ENCODE results near the gene MS4A2. TPM values are rescaled to one million over a fixed set of nuclear protein-coding genes. Genes with fewer than 3 reads are reported as not detected.

MS4A2 gene
- polyA plus RNA-seq, 1 experiment: not detected

GRCh38 chr11:60085909-60086308 lies 2.6 kb upstream of the MS4A2 start:
- no peak for DNase-seq (ENCODE audit: low read depth, low spot score)
- Histone ChIP-seq H3K27me3 (ENCODE audit: control insufficient read depth, insufficient read depth, low read length) (no peaks in the 10 kb centered on the region), H3K4me3 (ENCODE audit: low read depth, low read length) (no peak overlapping the region), H3K9me3 (ENCODE audit: control insufficient read depth, insufficient read depth, low read length) (peaks cover 6% of the 10 kb centered on the region; the same call in 1 of the 2 replicates), H3K27ac (ENCODE audit: low read depth, low read length) (no peak overlapping the region)
- no peak for TF ChIP-seq CTCF (IDR thresholded peaks at IDR 0.05; ENCODE audit: low read depth, low read length)
- POLR2A ChIA-PET: no interaction called here
- CTCF ChIA-PET: no interaction called here

- DNase-seq (ENCODE audit: low read depth, low spot score): no peak
- POLR2A ChIA-PET: no interaction called here
- Histone ChIP-seq H3K9me3 (ENCODE audit: control insufficient read depth, insufficient read depth, low read length) (peaks cover 6% of the 10 kb centered on the region; the same call in 1 of the 2 replicates), H3K4me3 (ENCODE audit: low read depth, low read length) (no peak overlapping the region), H3K27me3 (ENCODE audit: control insufficient read depth, insufficient read depth, low read length) (no peaks in the 10 kb centered on the region), H3K27ac (ENCODE audit: low read depth, low read length) (no peak overlapping the region)
- TF ChIP-seq CTCF (IDR thresholded peaks at IDR 0.05; ENCODE audit: low read depth, low read length): no peak
- CTCF ChIA-PET: no interaction called here
Observed at GRCh38 chr11:60087239-60087638, 1.2 kb upstream of the MS4A2 start.

- H3K4me3 ChIP-seq (ENCODE audit: low read depth, low read length): no peak overlapping the region
- TF ChIP-seq CTCF (IDR thresholded peaks at IDR 0.05; ENCODE audit: low read depth, low read length): no peak
- ChIA-PET POLR2A (no interaction called here), CTCF (no interaction called here)
- H3K27me3 ChIP-seq (ENCODE audit: control insufficient read depth, insufficient read depth, low read length): no peaks in the 10 kb centered on the region
- DNase-seq (ENCODE audit: low read depth, low spot score): no peak
- H3K27ac ChIP-seq (ENCODE audit: low read depth, low read length): no peak overlapping the region
- peaks cover 12% of the 10 kb centered on the region for H3K9me3 ChIP-seq (ENCODE audit: control insufficient read depth, insufficient read depth, low read length)
Observed at GRCh38 chr11:60095477-60096120, 7.1 kb downstream of the MS4A2 start.

GRCh38 chr11:60097189-60097588 lies 8.7 kb downstream of the MS4A2 start:
- ChIA-PET CTCF (no interaction called here), POLR2A (no interaction called here)
- no peak overlapping the region for H3K27ac ChIP-seq (ENCODE audit: low read depth, low read length)
- no peak for TF ChIP-seq CTCF (IDR thresholded peaks at IDR 0.05; ENCODE audit: low read depth, low read length)
- H3K4me3 ChIP-seq (ENCODE audit: low read depth, low read length): no peak overlapping the region
- no peak for DNase-seq (ENCODE audit: low read depth, low spot score)
- no peaks in the 10 kb centered on the region for H3K27me3 ChIP-seq (ENCODE audit: control insufficient read depth, insufficient read depth, low read length)
- H3K9me3 ChIP-seq (ENCODE audit: control insufficient read depth, insufficient read depth, low read length): peaks cover 12% of the 10 kb centered on the region

GRCh38 chr11:60098508-60098907 lies 10.0 kb downstream of the MS4A2 start:
- Histone ChIP-seq H3K4me3 (ENCODE audit: low read depth, low read length) (no peak overlapping the region), H3K27me3 (ENCODE audit: control insufficient read depth, insufficient read depth, low read length) (no peaks in the 10 kb centered on the region), H3K9me3 (ENCODE audit: control insufficient read depth, insufficient read depth, low read length) (peaks cover 12% of the 10 kb centered on the region), H3K27ac (ENCODE audit: low read depth, low read length) (no peak overlapping the region)
- POLR2A ChIA-PET: interaction anchor here (0.7 kb wide), 1 partner anchor 387 kb away, joined by 10 read pairs; no protein-coding TSS in a partner anchor
- no peak for DNase-seq (ENCODE audit: low read depth, low spot score)
- CTCF ChIA-PET: no interaction called here
- TF ChIP-seq CTCF (IDR thresholded peaks at IDR 0.05; ENCODE audit: low read depth, low read length): no peak
